OCI-LY3 (cell line): Measurements from ENCODE around the gene NEMF.
"Not testable (repeated sequence)": the region's sequence is repeated elsewhere in the genome, so short reads cannot be mapped to it uniquely, and the experiment has no call there.

Experiments
- H2AFZ ChIP-seq: fragments of 200-600, 300-600 bp; shearing (Covaris generic); 2 replicates; pipeline ENCODE4 v1.6.0; 2014; ENCODE audit warnings: antibody characterized with exemption, low read depth, low read length
- H3K27ac ChIP-seq: fragments of 200-600, 300-600 bp; sonication (generic); 2 replicates; pipeline ENCODE4 v1.5.1; 2014; ENCODE audit warnings: mild to moderate bottlenecking, low read length, moderate library complexity, mixed read lengths
- H3K27me3 ChIP-seq: fragments of 200-600, 300-600 bp; sonication (generic); 2 replicates; pipeline ENCODE4 v1.6.1; 2014; ENCODE audit warnings: low read depth, low read length, mixed read lengths
- H3K36me3 ChIP-seq: fragments of 200-600, 300-600 bp; sonication (generic); replicated peaks from 2 replicates; pipeline ENCODE3; 2014; ENCODE audit warnings: low read depth, low read length, mixed read lengths
- H3K4me1 ChIP-seq: fragments of 300-600, 200-600 bp; sonication (generic); 2 replicates; pipeline ENCODE4 v1.6.1; 2014; ENCODE audit warnings: low read length, mixed read lengths
- H3K4me2 ChIP-seq: fragments of 200-600, 300-600 bp; sonication (generic); 2 replicates; pipeline ENCODE4 v1.6.1; 2014; ENCODE audit warnings: low read length, mixed read lengths
- H3K4me3 ChIP-seq: fragments of 300-600, 200-600 bp; sonication (generic); 2 replicates; pipeline ENCODE4 v1.5.1; 2014; ENCODE audit warnings: antibody characterized with exemption, mild to moderate bottlenecking, low read length, moderate library complexity
- H3K79me2 ChIP-seq: fragments of 300-600, 200-600 bp; shearing (Covaris generic); 2 replicates; pipeline ENCODE4 v1.6.1; 2014; ENCODE audit warnings: mild to moderate bottlenecking, low read length, mixed read lengths
- H3K9ac ChIP-seq: fragments of 300-600, 200-600 bp; shearing (Covaris generic); 2 replicates; pipeline ENCODE4 v1.6.0; 2014; ENCODE audit warnings: mild to moderate bottlenecking, low read length, moderate library complexity
- H3K9me3 ChIP-seq: fragments of 200-600, 300-600 bp; shearing (Covaris generic); 2 replicates; pipeline ENCODE4 v1.6.1; 2014; ENCODE audit warnings: low read length, mixed read lengths; ENCODE audit not compliant: insufficient read depth
- H4K20me1 ChIP-seq: fragments of 200-600, 300-600 bp; sonication (generic); 2 replicates; pipeline ENCODE4 v1.6.1; 2016; ENCODE audit warnings: low read length, mixed read lengths; ENCODE audit not compliant: insufficient read depth
- EZH2phosphoT487 ChIP-seq: fragments of 200-600 bp; shearing (Covaris generic); IDR thresholded peaks from 2 replicates; pipeline ENCODE4 v1.6.1; 2018; ENCODE audit warnings: antibody characterized with exemption, mixed run types, low read depth
- TF ChIP-seq, protein P1 (sequence below): fragments of 200-600, 300-600 bp; sonication (generic); IDR thresholded peaks from 2 replicates; pipeline ENCODE4 v1.5.1; 2014; ENCODE audit warnings: antibody characterized with exemption, low read length, low read depth

NEMF gene

GRCh38 chr14:49745191-49745590 is 107.4 kb downstream of the NEMF start:
- Histone ChIP-seq H3K27ac (no peak overlapping the region), H3K4me1 (no peaks in the 10 kb centered on the region), H2AFZ (no peak overlapping the region), H4K20me1 (no peaks in the 10 kb centered on the region), H3K36me3 (no peaks in the 10 kb centered on the region), H3K9ac (no peak overlapping the region), H3K4me3 (no peak overlapping the region), H3K4me2 (no peak overlapping the region), H3K79me2 (no peaks in the 10 kb centered on the region), H3K27me3 (no peaks in the 10 kb centered on the region), H3K9me3 (no peaks in the 10 kb centered on the region)
- TF ChIP-seq EZH2phosphoT487: no peak
- TF ChIP-seq, protein P1, sequence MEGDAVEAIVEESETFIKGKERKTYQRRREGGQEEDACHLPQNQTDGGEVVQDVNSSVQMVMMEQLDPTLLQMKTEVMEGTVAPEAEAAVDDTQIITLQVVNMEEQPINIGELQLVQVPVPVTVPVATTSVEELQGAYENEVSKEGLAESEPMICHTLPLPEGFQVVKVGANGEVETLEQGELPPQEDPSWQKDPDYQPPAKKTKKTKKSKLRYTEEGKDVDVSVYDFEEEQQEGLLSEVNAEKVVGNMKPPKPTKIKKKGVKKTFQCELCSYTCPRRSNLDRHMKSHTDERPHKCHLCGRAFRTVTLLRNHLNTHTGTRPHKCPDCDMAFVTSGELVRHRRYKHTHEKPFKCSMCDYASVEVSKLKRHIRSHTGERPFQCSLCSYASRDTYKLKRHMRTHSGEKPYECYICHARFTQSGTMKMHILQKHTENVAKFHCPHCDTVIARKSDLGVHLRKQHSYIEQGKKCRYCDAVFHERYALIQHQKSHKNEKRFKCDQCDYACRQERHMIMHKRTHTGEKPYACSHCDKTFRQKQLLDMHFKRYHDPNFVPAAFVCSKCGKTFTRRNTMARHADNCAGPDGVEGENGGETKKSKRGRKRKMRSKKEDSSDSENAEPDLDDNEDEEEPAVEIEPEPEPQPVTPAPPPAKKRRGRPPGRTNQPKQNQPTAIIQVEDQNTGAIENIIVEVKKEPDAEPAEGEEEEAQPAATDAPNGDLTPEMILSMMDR: no peak

GRCh38 chr14:49735669-49736068 is 116.9 kb downstream of the NEMF start:
- not testable (repeated sequence) for H3K4me1 ChIP-seq, H3K36me3 ChIP-seq, H3K9me3 ChIP-seq, H4K20me1 ChIP-seq, H3K9ac ChIP-seq, H3K4me3 ChIP-seq, H3K4me2 ChIP-seq, H2AFZ ChIP-seq, H3K27ac ChIP-seq, H3K79me2 ChIP-seq, H3K27me3 ChIP-seq

GRCh38 chr14:49733836-49734235 is 118.8 kb downstream of the NEMF start:
- TF ChIP-seq, protein P1: no peak
- no peak for TF ChIP-seq EZH2phosphoT487
- H3K4me3 ChIP-seq: no peak overlapping the region
- no peak overlapping the region for H3K27ac ChIP-seq

GRCh38 chr14:49732896-49733295 is 119.7 kb downstream of the NEMF start:
- TF ChIP-seq, protein P1: no peak
- no peak for TF ChIP-seq EZH2phosphoT487
- Histone ChIP-seq H3K27ac (no peak overlapping the region), H3K36me3 (no peaks in the 10 kb centered on the region), H3K27me3 (no peaks in the 10 kb centered on the region), H3K79me2 (no peaks in the 10 kb centered on the region), H3K4me3 (no peak overlapping the region), H3K9ac (no peak overlapping the region), H2AFZ (no peak overlapping the region), H3K9me3 (no peaks in the 10 kb centered on the region), H4K20me1 (no peaks in the 10 kb centered on the region), H3K4me1 (no peaks in the 10 kb centered on the region), H3K4me2 (no peak overlapping the region)

More at GRCh38 chr14:49733836-49734235, 118.8 kb downstream of the NEMF start:
- H3K27me3 ChIP-seq: no peaks in the 10 kb centered on the region
- no peaks in the 10 kb centered on the region for H3K36me3 ChIP-seq
- H3K9me3 ChIP-seq: no peaks in the 10 kb centered on the region
- no peak overlapping the region for H2AFZ ChIP-seq
- no peaks in the 10 kb centered on the region for H3K79me2 ChIP-seq
- H4K20me1 ChIP-seq: no peaks in the 10 kb centered on the region
- H3K9ac ChIP-seq: no peak overlapping the region
- H3K4me2 ChIP-seq: no peak overlapping the region
- no peaks in the 10 kb centered on the region for H3K4me1 ChIP-seq
